Activated CD4-positive, alpha-beta T cell treated with anti-CD3 and anti-CD28 coated beads for 36 hours (primary cell): ENCODE data around the gene IRF4. TPM values are rescaled to one million over a fixed set of nuclear protein-coding genes. Genes with fewer than 3 reads are reported as not detected.
"Not testable (repeated sequence)": the region's sequence is repeated elsewhere in the genome, so short reads cannot be mapped to it uniquely, and the experiment has no call there.

Experiments
- ATAC-seq: fragments of 200-7000 bp; cut with Tn5 transposase; one replicate; pipeline ENCODE4 v1.10.0; 2021; ENCODE audit warnings: mild to moderate bottlenecking, moderate library complexity
- CTCF ChIA-PET: fragments of 350-600 bp; sonication (Branson Sonifier 250); formaldehyde crosslinking; loops from one replicate; lab custom pipeline; 2021; ENCODE audit warnings: antibody characterized with exemption; lab: Charles Lee
- POLR2A ChIA-PET: fragments of 350-600 bp; sonication (Branson Sonifier 250); formaldehyde crosslinking; loops from one replicate; lab custom pipeline; 2021; ENCODE audit warnings: antibody characterized with exemption, inconsistent platforms; lab: Charles Lee
- DNase-seq: peaks from one replicate; pipeline ENCODE4 v3.0.0-alpha.2; 2020
- H3K27ac Mint-ChIP-seq: one replicate; pipeline ENCODE4 v1.8.0; 2021; ENCODE audit warnings: mixed read lengths
- H3K27me3 Mint-ChIP-seq: one replicate; pipeline ENCODE4 v1.8.0; 2021; ENCODE audit warnings: mixed read lengths
- H3K36me3 Mint-ChIP-seq: one replicate; pipeline ENCODE4 v1.8.0; 2021; ENCODE audit warnings: low read depth, mixed read lengths
- H3K4me1 Mint-ChIP-seq: one replicate; pipeline ENCODE4 v1.8.0; 2021; ENCODE audit warnings: mixed read lengths
- H3K4me3 Mint-ChIP-seq: one replicate; pipeline ENCODE4 v1.8.0; 2021; ENCODE audit warnings: mild to moderate bottlenecking, moderate library complexity, mixed read lengths
- H3K9me3 Mint-ChIP-seq: one replicate; pipeline ENCODE4 v1.8.0; 2021; ENCODE audit warnings: low read depth, mixed read lengths
- intact Hi-C, 2 experiments: fragments of 100-400 bp; cut with DNase I in 1 of 2; cut with micrococcal nuclease in 1 of 2; formaldehyde crosslinking; loops; one replicate each; pipeline versions ENCODE4 v1.14.2 to v1.15.1; 2022 to 2024; cut with DNase I, micrococcal nuclease
- total RNA-seq, 2 experiments: library from RNA; stranded (reverse); gene quantifications; one replicate each; pipeline ENCODE4 v1.2.3, GENCODE V29; 2021

IRF4 gene
- total RNA-seq, 2 experiments from 2014 or later, result 601 to 617 TPM

DNA sequence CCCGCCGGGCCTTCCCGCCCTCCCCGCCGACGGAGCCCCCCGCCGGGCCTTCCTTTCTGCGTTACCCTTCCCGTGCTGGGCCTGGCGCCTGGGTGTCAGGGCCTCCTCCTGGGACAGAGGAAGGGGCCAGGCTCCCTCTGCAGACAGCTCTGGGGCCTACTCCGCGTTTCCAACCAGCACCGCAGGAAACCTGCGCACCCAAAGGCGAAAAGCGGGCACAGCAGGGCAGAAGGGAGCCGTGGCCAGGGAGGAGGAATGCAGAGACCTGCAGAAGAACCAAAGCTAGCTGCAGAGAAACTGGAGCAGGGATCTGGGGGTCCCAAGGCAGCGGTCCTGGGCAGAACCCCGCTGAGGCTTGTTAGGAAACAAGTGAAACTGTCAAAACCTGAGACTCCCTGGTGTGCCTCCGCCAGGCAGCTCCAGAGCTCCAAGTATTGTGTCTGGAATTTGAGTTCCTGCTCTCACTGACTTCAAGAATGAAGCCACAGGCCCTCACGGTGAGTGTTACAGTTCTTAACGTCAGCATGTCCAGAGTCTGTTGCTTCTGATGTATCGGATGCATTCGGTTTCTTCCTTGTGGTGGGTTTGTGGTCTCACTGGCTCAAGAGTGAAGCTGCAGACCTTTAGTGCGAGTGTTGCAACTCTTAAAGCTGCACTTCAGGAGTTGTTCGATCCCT is 33.3 kb downstream of the IRF4 start:
- no peak for ATAC-seq
- Mint-ChIP-seq H3K4me3 (no peak overlapping the region), H3K4me1 (peaks cover 44% of the 10 kb centered on the region), H3K27ac (peak overlapping the region; percentile 34), H3K9me3 (peaks cover 2% of the 10 kb centered on the region), H3K36me3 (no peaks in the 10 kb centered on the region), H3K27me3 (no peaks in the 10 kb centered on the region)
- ChIA-PET CTCF (interaction anchor here (0.6 to 1.5 kb wide), 7 partner anchors 12 to 200 kb away, joined by 3 to 9 read pairs (median 3); no protein-coding TSS in a partner anchor), POLR2A (interaction anchor here (0.7 to 1.6 kb wide), 3 partner anchors 25 to 74 kb away, joined by 3 to 4 read pairs (median 3); no protein-coding TSS in a partner anchor)
- intact Hi-C loops, result no loop called here
- no peak for DNase-seq

DNA sequence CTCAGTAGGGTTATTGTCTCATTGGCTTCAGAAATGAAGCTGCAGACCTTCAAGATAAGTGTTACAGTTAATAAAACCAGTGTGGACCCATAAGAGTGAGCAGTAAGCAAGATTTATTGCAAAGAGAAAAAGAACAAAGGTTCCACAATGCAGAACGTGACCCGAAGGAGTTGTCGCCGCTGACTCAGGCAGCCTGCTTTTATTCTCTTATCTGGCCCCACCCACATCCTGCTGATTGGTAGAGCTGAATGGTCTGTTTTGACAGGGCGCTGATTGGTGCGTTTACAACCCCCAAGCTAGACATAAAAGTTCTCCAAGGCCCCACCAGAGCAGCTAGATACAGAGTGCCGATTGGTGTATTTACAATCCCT is 33.9 kb downstream of the IRF4 start:
- POLR2A ChIA-PET, result interaction anchor here (0.7 to 1.6 kb wide), 3 partner anchors 25 to 74 kb away, joined by 3 to 4 read pairs (median 3); no protein-coding TSS in a partner anchor
- H3K9me3 Mint-ChIP-seq, ATAC-seq, H3K27me3 Mint-ChIP-seq, H3K36me3 Mint-ChIP-seq, intact Hi-C loops, H3K4me3 Mint-ChIP-seq, DNase-seq: not testable (repeated sequence)
- peaks cover 47% of the 10 kb centered on the region for H3K4me1 Mint-ChIP-seq
- H3K27ac Mint-ChIP-seq, result peak overlapping the region; percentile 34
- CTCF ChIA-PET, result interaction anchor here (0.6 to 1.5 kb wide), 6 partner anchors 11 to 201 kb away, joined by 3 to 9 read pairs (median 3); no protein-coding TSS in a partner anchor

DNA sequence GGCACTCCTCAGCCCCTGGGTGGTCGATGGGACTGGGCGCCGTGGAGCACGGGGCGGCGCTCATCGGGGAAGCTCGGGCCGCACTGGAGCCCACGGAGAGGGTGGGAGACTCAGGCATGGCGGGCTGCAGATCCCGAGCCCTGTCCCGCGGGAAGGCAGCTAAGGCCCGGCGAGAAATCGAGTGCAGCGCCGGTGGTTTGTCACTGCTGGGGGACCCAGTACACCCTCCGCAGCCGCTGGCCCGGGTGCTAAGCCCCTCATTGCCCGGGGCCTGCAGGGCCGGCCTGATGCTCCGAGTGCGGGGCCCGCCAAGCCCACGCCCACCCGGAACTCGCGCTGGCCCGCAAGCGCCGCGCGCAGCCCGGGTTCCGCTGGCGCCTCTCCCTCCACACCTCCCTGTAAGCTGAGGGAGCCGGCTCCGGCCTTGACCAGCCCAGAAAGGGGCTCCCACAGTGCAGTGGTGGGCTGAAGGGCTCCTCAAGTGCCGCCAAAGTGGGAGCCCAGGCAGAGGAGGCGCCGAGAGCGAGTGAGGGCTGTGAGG is 34.7 kb downstream of the IRF4 start:
- peaks cover 54% of the 10 kb centered on the region for H3K4me1 Mint-ChIP-seq
- H3K4me3 Mint-ChIP-seq, H3K9me3 Mint-ChIP-seq, ATAC-seq, H3K27me3 Mint-ChIP-seq, DNase-seq, intact Hi-C loops, H3K36me3 Mint-ChIP-seq, H3K27ac Mint-ChIP-seq: not testable (repeated sequence)
- ChIA-PET POLR2A (interaction anchor here (1.6 kb wide), 1 partner anchor 27 kb away, joined by 4 read pairs; no protein-coding TSS in a partner anchor), CTCF (interaction anchor here (0.6 to 1.2 kb wide), 4 partner anchors 11 to 1010 kb away, joined by 3 to 9 read pairs (median 3); no protein-coding TSS in a partner anchor)

DNA sequence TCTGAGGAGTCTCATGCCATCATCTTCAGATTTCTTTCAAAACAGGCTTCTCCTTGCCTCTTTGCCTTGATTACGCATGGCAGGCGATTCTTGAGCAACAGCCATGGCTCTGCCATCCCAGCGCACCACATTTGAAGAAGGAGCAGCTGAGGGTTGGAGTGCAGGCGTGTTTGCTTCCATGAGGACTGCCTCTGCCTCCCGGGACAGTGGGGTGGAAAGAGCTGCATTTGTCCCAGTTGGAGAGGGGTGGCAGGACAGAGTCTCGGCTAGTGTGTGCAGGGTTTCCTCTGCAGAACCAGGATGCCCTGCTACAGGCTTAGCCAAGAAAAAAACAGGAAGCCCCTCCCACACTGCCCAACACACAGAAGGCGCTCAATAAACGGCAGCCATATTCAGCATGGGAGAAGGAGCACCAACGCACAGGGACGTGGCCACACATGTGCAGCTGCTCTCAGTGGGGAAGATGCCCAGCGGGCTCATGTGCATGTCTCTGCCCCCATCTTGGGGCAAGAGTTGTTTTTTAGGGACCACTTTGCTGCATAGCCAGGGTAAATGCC is 36.6 kb downstream of the IRF4 start:
- ChIA-PET CTCF (interaction anchor here (0.7 to 1.6 kb wide), 3 partner anchors 10 to 71 kb away, joined by 3 read pairs; no protein-coding TSS in a partner anchor), POLR2A (no interaction called here)
- Mint-ChIP-seq H3K36me3 (no peaks in the 10 kb centered on the region), H3K27ac (no peak overlapping the region), H3K4me3 (no peak overlapping the region), H3K9me3 (no peaks in the 10 kb centered on the region), H3K27me3 (no peaks in the 10 kb centered on the region), H3K4me1 (peaks cover 62% of the 10 kb centered on the region)
- ATAC-seq (no peak), DNase-seq (no peak)
- intact Hi-C loops, result no loop called here

DNA sequence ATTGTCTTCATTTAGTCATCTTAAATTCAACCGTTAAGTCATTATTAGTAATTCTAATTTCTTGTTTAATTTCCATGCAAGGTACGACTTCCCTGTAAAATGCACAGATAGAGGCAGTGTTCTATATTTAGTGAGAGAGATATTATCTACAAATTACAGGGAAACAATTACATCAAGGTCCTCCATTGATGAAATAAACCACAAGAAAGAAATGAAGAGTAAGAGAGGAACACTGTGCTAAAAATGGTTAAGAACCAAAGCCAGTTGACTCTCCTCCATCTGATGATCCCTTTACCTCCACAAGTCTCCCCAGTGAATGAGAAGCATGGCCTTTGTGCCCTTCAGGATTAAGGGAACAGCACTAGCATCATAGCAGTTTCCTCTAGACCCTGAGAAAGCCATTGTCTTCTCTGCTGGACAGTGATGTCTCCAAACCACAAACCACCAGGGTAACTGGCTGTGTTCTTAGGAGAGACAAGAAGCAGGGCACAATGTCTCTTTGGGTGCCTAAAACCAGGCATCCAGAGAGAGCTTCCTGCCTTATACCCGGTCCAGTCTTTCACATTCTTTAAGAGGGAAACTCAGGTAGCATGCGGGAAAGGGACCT is 38.1 kb downstream of the IRF4 start:
- Mint-ChIP-seq H3K9me3 (no peaks in the 10 kb centered on the region), H3K36me3 (no peaks in the 10 kb centered on the region), H3K4me3 (no peak overlapping the region), H3K27me3 (no peaks in the 10 kb centered on the region), H3K4me1 (peaks cover 68% of the 10 kb centered on the region), H3K27ac (peak overlapping the region; percentile 26)
- ChIA-PET POLR2A (no interaction called here), CTCF (interaction anchor here (0.5 kb wide), 1 partner anchor 94 kb away, joined by 3 read pairs; no protein-coding TSS in a partner anchor)
- intact Hi-C loops, result no loop called here
- ATAC-seq (no peak), DNase-seq (no peak)

DNA sequence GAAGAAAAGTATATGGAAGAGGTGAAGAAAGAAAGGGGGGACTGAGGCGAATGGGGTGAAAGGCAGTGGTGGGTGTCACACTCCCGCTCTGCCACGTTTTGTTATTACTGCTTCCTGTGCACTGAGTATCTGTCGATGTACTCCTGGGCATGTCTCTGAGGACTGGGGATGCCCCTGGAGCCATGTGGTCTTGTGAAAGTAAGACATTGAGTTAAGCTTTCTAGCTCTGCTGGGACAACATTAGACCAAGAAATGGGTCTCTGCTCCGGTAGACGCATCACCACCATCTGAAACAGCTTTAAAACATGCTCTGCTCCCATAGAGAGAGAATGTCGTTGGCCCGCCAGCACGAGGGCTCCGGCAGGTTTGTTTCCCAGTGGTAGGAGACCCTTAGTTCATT is 40.0 kb downstream of the IRF4 start:
- Mint-ChIP-seq H3K27me3 (no peaks in the 10 kb centered on the region), H3K36me3 (no peaks in the 10 kb centered on the region), H3K4me3 (peak overlapping the region; percentile 1), H3K4me1 (peaks cover 71% of the 10 kb centered on the region), H3K27ac (peak overlapping the region; percentile 84), H3K9me3 (no peaks in the 10 kb centered on the region)
- ChIA-PET CTCF (interaction anchor here (0.7 to 2.1 kb wide), 14 partner anchors 8 to 127 kb away, joined by 3 to 8 read pairs (median 4); no protein-coding TSS in a partner anchor), POLR2A (interaction anchor here (0.5 to 2.0 kb wide), 15 partner anchors 9 to 68 kb away, joined by 3 to 10 read pairs (median 4); partner anchors contain the start of gene IRF4)
- peak; percentile 59 for DNase-seq
- intact Hi-C loops, result no loop called here
- ATAC-seq, result peak; percentile 43

DNA sequence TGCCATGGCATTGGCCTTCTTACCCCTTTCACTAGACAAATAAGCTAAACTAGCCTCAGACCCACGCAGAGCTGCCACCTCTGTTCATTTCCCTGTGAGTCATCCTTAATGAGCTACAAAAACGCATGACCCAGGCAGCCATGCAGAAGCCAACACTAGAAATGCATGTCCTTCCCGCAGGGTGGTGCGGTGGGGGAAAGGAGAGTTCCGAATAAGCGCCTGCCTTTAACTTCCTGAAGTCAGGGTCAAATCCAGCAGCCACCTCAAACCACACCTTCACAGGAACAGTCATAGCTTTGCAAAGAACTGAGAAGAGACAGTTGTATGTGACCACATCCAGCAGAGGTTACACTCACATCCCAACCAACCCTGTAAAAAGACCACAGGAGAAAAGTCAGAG is 40.4 kb downstream of the IRF4 start:
- H3K9me3 Mint-ChIP-seq, result no peaks in the 10 kb centered on the region
- ChIA-PET POLR2A (interaction anchor here (0.5 to 2.0 kb wide), 15 partner anchors 9 to 67 kb away, joined by 3 to 10 read pairs (median 4); partner anchors contain the start of gene IRF4), CTCF (interaction anchor here (0.6 to 2.1 kb wide), 14 partner anchors 9 to 259 kb away, joined by 3 to 8 read pairs (median 4); no protein-coding TSS in a partner anchor)
- peak; percentile 86 for DNase-seq
- H3K27me3 Mint-ChIP-seq, result no peaks in the 10 kb centered on the region
- peak overlapping the region; percentile 1 for H3K4me3 Mint-ChIP-seq
- H3K4me1 Mint-ChIP-seq, result peaks cover 73% of the 10 kb centered on the region
- intact Hi-C loops, result loop anchor here (1.0 kb wide), 4 partner anchors 10 to 52 kb away; no protein-coding TSS in a partner anchor
- H3K36me3 Mint-ChIP-seq, result no peaks in the 10 kb centered on the region
- peak; percentile 72 for ATAC-seq
- H3K27ac Mint-ChIP-seq, result peak overlapping the region; percentile 84

DNA sequence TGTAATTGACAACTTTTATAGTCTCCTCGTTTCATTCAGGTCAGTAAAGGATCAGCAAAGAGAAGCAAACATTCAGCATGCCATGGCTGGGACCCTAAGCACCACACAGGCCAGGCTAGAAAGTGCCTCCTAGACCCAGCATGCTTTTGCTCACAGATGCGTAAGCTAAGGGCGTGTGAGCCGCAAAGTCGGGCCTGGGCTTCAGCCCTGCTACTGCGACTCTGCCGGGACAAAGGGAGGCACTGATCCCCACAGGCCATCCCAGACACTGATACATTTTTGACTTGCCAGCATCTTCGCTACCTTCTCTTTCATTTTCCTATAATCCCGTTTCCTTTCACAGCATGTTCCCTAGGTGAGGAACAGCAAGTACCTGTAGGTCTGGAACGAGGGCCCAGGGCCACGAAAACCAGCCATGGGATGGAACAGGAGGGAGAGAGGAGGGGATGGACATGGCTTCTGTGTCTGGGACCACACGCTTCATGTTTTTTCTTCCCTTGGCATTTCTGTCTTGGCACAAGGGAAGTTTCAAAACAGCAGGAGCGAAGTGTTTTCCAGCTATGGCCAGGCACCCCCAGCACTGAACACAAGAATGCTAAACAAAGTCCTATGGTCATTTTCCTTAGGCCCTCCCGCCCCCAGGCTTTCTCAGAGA is 42.6 kb downstream of the IRF4 start:
- intact Hi-C loops, result loop anchor here in 1 of 2 experiments (2.0 kb wide), 1 partner anchor 65 kb away; no protein-coding TSS in a partner anchor
- peaks cover 63% of the 10 kb centered on the region for H3K4me1 Mint-ChIP-seq
- CTCF ChIA-PET, result interaction anchor here (0.7 to 3.1 kb wide), 13 partner anchors 11 to 216 kb away, joined by 3 to 24 read pairs (median 3); no protein-coding TSS in a partner anchor
- H3K4me3 Mint-ChIP-seq, result peak overlapping the region; percentile 30
- no peaks in the 10 kb centered on the region for H3K9me3 Mint-ChIP-seq
- DNase-seq (no peak), ATAC-seq (no peak)
- H3K27ac Mint-ChIP-seq, result peak overlapping the region; percentile 87
- H3K36me3 Mint-ChIP-seq, result no peaks in the 10 kb centered on the region
- H3K27me3 Mint-ChIP-seq, result no peaks in the 10 kb centered on the region
- POLR2A ChIA-PET, result interaction anchor here (1.0 to 1.8 kb wide), 10 partner anchors 11 to 64 kb away, joined by 3 to 16 read pairs (median 10); partner anchors contain the start of gene IRF4

DNA sequence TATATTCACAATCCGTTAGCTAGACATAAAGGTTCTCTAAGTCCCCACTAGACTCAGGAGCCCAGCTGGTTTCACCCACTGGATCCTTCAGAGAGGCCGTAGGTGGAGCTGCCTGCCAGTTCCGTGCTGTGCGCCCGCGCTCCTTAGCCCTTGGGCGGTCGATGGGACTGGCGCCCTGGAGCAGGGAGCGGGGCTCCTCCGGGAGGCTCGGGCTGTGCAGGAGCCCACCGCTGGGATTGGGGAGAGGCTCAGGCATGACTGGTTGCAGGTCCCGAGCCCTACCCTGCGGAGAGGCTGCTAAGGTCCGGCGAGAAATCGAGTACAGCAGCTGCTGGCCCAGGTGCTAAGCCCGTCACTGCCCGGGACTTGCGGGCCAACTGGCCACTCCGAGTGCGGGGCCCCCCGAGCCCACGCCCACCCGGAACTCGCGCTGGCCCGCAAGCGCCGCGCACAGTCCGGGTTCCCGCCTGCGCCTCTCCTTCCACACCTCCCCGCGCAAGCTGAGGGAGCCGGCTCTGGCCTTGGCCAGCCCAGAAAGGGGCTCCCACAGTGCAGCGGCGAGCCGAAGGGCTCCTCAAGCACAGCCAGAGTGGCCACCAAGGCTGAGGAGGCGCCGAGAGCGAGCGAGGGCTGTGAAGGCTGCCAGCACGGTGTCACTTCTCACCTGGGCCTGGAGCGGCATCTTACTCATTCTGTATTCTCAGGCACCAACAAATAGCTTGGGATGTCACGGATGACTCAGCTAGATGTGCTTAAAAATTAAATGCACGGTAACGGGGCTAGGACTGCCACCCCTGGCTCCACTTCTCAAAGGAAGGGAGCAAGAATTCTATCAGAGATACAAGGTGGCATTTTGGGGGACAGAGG is 44.1 kb downstream of the IRF4 start:
- ATAC-seq (no peak), DNase-seq (peak; percentile 41)
- no peak overlapping the region for H3K27ac Mint-ChIP-seq
- ChIA-PET POLR2A (interaction anchor here (0.8 to 1.8 kb wide), 12 partner anchors 9 to 64 kb away, joined by 3 to 16 read pairs (median 9); no protein-coding TSS in a partner anchor), CTCF (interaction anchor here (0.7 to 3.1 kb wide), 12 partner anchors 9 to 287 kb away, joined by 3 to 24 read pairs (median 3); no protein-coding TSS in a partner anchor)
- H3K4me3 Mint-ChIP-seq, result no peak overlapping the region
- intact Hi-C loops, result loop anchor here in 1 of 2 experiments (2.0 kb wide), 1 partner anchor 63 kb away; no protein-coding TSS in a partner anchor
- no peaks in the 10 kb centered on the region for H3K9me3 Mint-ChIP-seq
- no peaks in the 10 kb centered on the region for H3K27me3 Mint-ChIP-seq
- no peaks in the 10 kb centered on the region for H3K36me3 Mint-ChIP-seq
- peaks cover 50% of the 10 kb centered on the region for H3K4me1 Mint-ChIP-seq
